Bone marrow (tissue), 2 donors: ENCODE results near the gene RHBDD3.
A peak's percentile ranks its signal among the peaks of the same experiment; 100 is the strongest.

Experiments used
- DNase-seq, 2 donors: peaks; one replicate each; lab custom pipeline; 2025; lab: John Stamatoyannopoulos, UW

Gene RHBDD3

DNA sequence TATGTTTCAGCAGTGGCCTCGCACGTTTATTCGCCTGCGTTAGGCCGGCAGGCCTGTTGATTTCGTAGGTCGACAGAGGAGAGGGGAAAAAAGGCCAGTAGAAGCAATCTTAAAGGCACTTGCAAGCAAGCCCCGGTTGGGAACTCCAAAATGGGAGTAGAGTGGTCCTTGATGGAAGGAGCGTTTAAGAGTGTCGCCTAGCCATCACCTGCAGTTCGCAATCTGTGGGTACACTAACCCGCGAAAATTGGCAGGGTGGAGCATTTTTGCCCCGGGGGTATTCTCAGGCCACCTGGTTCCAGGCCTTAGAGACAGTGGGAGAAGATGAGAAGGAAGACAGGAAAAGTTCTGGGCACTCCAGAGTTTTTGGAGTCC, 1.4 kb upstream of the RHBDD3 start:
- no peak for DNase-seq

DNA sequence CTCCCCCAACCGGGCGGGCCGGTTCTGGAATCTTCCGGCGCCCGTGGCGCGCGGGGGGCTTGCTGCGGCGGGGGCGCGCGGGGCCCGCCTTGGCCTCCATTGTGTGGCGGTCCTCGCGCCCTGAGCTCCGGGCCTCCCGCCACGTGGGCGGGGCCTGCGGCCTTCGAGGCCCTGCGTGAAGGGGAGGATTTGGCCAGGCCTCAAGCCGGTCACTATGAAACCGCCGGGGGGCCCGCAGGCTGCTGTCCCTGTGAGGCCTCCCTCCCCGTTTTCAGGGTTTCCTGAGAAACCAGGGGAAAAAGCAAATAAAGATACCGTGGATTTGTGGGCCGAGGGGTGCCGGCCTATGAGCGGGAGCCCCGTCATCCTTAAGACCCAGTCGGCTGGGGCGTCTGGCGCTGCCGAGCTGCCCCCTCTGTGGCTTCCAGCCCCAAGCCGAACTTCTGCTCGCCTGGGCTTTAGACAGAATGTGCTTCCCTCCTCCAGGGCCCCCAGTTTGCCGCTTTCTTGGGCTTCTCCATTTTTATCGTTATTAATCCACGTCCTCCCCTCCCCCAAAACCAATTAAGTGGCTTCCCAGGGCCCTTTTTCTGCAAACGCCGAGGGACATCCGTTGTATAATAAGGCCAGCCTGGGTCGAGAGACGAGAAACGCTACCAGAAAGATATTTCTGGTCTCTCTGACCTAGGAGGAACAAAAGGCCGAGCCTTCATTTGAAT, 889 bp upstream of the RHBDD3 start:
- DNase-seq = peak in 1 of 2 donors; percentile 36

DNA sequence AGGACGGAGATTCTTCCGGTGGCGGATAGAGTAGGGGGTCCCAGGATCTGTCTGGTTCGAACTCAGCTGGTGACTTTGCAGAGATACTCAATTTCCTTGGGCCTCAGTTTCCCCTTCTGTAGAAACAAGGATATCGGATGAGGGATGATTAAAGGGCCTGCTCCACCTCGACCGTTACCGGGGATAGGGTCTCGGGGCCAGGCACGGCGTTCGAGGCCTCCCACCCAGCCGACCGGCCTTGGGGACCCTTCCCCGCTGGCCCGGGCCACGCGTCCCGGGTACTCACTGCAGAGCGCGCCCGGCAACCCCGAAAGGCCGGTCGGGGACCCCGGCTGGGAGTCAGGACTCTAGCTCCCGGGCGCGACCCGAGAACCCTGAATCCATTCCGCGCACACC, 321 bp downstream of the RHBDD3 start:
- no peak for DNase-seq

DNA sequence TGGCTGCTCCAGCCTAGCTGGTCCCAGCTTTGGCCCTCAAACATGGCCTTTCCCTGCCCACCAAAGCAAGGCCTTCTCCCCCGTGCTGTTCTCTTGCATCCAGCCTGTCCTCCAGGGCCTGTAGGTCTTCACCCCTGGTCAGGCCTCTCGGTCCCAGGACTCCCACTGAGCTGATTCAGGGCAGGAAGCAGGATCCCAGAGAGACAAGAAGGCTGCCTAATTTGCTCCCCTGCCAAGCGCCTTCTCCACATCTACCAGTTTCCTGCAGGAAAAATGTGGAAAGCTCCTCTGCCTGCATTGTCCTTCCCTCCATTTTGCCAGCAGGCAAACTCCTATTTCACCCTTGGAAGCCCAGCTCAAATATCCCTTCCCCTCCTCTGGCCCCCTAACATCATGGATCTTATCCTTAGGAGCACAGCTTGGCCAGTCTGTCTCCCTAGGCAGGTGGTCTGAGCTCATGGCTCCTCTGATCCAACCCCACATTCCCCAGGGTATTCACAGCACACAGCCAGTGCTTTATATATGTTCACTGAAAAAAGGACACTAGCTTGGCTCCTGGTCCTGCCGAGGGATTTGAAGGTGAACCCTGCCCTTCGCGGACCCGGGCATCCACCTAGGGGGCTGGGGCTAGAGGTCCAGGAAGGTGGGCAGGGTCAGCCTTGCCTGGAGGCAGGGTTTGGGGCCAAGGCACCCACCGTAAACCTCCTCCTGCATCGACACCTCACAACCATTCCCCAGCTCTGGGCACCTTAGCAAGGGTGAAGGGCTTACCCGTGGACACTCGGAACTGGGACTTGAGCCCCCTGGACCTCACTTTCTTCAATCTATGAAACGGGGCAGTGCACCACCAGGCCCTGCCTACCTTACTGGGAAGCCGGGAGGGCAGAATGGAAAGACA, 968 bp downstream of the RHBDD3 start:
- no peak for DNase-seq

DNA sequence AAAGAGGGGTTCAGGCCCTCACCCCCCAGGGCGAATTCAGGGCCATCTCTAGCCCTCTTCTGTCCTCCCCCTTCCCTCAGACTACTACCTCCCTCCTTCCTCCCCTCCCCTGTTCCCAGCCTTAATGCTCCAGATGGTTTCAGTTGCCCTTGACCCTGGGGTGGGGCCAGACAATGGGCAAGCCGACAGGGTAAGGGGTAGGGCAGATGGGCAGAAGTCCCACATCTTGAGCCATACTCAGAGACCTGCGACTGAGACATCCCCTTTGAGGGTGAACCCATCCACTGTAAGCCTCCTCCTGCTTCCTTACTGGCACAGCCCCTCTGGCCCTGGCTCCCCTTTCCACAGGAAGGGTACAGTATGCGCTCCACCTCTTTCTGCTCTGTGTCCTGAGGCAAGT, 1.9 kb downstream of the RHBDD3 start:
- DNase-seq = no peak

DNA sequence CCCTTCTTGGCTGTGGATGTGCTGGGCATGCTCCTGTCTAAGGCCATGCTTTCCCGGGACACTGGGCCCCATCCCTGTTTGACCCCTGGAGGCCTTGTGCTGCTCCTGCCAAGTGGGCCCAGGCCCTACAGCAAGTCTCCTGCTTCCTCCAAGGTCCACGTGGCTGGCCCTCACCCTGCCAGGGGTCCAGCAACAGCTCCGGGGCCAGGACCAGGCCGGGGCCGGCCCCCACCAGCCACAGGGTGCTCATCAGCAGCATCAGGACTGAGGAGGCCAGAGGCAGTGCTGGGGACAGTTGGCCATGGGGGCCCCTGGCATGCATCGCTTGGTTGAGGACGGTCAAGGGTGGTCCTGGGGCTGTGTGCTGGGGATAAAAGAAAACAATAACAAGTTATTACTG, 2.5 kb downstream of the RHBDD3 start:
- DNase-seq = no peak

DNA sequence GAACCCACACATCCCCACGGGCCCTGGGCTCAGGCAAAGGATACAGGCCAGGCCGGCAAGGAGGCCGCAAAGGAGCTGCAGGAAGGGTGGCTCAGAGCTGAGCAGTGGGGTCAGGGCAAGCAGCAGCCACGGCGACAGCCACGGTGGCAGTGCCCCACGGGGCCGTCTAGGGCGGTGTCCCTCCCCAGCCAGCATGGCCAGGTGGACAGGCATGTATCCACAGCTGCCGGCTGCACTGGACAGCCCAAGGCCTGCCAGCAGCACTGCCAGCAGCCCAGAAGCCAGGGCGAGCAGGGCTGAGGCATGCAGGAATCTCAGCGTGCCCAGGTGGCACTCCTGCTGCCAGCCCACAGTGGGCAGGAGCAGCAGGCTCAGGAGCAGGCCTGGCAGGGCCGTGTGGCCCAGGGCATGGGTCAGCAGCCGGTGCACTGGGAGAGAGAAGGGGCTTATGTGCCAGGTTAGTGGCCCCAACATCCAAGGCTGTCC, 3.9 kb downstream of the RHBDD3 start:
- no peak for DNase-seq

DNA sequence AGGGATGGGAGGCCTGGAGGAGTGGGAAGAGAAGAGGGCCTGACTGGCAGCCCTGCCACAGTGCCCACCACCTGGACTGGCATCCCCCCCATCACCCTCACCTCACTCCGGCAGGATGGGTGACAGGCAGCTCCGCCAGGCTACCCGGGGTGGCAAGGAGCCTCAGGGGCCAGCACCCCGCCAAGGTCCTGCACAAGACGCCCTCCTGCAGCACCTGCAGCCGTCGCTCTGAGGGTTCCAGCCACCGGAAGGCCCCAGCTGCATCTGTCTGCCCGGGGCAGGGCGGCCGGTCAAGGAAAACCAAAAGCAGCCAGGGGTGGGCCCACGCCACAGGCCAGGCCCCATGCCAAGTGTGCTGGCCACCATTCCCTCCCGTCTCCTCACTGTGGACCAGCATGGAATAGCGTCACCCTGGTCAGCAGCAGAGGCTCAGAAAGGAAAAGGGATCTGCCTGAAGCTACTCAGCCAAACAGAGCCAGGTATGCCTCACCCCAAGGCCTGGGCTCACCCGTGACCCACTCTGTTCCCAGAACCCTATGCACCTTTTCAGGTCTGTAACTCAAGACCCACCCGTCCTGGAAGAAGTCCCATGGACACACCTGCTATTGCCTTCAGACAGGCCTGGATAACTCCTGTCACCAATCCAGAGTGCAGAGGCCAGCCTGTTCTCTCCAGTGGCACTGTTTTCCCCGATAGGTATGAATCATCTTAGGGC, 7.0 kb downstream of the RHBDD3 start:
- no peak for DNase-seq

DNA sequence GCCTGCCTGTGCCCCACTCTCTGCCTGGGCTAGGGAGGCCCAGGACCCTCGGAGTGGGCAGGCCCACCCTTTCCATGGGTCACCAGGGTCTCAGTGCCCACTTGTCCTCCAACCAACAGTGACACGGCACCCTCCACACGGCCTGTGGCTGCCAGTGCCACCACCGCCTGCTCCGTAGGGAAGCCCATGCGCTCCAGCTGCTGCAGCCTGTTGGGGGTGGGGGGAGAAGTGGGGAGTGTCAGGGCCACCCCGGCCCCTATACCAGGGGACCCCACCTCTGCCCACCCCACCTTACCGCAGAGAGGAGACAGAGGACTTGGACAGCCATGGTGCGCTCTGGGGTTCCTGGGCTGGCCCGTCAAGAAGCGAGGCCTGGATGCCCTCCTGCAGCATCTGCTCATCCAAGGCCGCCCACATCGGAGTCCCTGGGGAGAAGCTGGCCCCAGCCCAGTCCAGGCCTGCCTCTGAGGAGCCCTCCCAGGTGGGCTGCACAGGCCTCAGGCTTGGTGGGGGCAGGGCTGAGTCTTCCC, 7.7 kb downstream of the RHBDD3 start:
- DNase-seq = no peak

DNA sequence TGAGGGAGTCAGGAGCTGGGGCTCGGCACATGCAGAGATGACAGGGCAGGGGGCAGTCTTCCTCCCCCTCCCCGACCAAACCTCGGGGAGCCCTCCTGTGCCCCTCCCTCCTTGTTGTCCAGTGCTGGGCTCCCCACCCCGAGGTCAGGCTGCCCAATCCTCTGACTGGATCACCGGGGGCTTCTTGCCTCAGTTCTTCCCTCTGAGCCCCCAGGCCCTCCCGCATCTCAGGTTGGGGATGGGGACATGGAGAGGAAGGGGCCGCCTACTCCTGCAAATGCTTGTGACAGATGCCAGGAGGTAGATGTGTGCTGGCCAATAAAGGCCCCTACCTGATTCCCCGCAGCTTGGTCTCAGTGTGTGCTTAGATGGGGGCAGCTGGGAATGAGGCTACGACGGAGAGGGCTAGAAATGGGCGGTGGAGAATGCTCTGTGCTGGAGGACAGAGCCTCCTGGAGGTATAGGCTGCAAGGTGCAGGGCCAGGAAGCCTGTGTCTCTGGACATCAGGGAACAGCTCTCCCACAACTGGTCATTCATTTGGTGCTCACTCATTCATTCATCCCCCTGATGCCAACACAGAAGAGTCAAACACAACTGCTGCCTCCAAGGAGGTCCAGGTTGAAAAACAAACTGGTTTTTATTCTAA, 8.4 kb downstream of the RHBDD3 start:
- no peak for DNase-seq

DNA sequence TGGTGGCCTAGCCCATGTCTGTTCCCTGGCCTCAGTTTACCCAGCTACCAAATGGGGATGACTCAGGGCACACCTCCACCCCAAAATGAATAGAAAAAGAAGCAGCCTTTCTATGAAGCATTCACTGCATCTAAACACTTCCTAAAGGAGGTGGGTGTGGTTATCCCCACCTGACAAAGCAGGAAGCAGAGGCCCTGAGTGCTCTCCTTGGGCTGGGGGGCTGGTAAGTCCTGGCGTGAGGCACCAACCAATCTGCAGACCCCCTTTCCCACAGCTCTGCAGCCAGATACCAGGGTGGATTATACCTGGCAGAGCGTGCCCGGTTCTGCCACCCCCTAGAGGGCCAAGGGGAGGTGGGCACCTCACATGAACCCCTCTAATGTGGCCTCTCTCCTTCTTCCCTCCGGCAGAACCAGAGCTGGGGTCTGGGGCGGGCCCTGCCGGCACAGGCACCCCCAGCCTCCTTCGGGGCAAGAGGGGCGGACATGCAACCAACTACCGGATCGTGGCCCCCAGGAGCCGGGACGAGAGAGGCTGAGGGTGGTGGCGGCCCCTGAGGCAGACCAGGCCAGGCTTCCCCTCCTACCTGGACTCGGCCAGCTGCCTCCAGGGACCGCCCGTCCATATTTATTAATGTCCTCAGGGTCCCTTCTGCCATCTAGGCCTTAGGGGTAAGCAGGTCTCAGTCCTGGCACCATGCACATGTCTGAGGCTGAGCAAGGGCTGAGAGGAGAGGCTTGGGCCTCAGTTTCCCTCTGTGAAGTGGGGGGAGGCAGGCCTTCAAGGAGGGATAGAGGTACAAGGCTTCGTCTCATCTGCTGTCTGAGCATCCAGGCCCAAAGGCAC, 9.2 kb downstream of the RHBDD3 start:
- no peak for DNase-seq

DNA sequence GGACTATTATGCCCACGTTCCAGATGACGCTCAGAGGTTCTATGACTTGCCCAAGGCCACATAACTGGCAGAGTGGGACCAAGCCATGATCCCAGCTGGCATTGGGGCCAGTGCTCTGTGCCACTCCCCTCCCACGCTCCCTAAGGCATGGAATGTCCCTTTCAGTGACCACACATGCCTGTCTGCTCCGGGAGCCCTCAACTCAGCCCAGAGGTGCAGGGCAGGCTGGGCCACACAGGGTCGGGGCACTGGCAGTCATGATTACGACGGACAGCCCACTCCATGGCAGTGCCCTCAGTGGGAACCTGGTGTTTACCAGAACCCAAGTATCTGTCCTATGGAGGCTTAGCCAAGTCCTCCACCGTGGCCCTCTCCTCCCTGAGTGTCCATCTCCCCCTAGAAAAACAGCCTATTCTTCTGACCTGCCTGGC, 10.0 kb downstream of the RHBDD3 start:
- no peak for DNase-seq

DNA sequence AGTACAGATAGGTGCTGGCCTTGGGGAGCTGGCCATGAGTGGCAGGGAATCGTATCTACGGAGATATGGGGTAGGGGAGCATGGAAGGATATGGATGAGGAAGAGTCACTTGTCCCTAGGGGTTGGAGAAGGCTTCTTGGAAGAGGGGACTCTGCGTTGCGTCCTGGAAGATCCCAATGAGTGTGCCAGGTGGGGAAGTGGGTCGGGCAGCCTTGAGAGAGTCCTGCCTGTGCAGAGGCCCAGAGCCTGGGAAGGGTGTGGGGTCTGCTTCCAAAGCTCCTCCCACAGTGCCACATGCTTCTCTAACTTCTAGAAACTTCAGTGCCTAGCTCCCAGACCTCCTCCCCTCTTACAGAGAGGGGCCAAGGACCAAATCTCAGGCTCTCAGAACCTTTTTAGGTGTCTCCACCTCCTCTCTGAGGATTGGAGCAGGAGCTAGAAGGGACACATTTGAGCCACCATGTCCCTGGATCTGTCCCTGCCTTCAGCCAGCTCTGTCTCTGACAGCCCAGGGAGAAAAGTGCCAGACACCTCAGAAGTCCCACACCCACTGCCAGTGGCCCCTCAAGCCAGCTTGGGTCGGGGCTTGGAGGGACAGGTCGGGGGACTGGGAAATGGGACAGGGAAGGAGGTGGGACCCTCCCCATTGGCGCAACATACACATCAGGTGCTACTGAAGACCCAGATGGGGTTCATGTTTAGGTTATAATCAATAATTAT, 11.0 kb downstream of the RHBDD3 start:
- no peak for DNase-seq

DNA sequence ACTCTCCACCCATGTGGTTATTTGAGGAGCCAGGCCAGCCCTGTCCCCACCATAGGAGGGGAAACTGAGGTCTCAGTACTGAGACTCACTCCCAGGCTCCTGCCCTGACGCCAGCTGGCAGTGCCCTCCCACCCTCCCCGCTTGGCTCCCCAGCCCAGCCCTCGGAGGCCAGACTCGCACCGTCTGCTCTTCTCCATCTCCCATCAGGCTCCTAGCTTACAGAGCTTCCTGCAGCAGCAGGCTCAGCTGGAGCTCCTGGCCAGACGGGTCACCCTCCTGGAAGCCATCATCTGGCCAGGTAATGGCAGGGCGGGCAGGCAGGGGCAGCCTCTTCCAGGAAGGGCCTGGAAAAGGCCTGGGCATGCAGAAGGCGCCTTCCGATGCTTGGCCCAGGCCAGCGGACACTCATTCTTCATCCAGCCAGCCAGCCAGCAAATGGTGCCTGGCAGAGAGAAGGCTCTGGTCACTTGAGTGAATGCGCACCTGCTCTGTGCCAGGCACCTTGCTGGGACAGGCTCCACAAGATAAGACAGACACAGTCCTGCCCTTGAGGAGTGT, 12.6 kb downstream of the RHBDD3 start:
- DNase-seq = no peak

DNA sequence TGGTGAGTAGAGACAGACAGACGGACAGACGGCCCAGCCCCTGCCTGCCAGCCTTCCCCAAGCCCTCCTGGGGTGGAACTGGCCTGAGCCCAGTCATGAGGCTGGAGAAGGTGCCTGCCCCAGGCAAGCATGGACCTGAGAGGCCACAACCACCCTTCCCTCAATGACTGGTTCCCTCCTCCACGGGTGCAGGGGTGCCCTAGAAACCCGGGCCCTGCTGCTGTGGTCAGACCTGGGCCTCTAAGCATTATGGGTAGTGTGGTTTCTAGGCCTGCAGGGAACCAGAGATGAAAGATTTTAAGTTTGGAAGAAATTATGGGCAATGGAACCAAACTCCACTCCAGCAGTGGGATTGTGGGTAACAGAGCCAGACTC, 13.5 kb downstream of the RHBDD3 start:
- DNase-seq = no peak

DNA sequence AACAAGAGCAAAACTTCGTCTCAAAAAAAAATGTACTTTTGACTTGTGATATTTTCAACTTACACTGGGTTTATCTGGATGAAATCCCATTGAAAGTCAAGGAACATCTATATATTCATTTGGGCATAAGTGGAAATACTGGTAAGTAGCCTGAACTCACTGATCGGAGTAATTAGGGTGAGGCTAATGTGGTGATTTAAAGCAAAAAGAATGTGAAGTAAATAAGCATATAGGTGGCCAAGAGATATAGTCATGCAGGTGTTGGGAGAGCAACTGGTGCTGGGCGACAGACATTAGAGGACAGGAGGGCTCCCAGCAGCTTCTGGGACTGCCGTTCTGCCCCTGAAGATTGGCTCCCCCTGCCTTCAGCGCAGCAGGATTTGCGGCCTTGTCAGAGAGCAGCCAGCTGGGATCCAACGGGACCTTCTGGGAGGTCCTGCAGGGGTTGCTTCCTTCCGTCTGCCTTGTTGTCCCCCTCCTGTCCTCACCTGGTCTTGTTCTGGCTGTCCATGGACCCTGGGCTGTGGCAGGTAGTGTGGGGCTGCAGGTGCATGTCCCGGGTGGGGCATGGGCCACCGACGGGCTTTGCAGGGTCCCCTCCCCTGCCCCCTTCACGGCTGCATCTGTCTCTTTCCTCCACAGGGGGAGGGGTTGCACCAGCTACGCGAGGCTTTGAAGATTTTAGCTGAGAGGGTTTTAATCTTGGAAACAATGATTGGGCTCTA, 14.1 kb downstream of the RHBDD3 start:
- DNase-seq = no peak

DNA sequence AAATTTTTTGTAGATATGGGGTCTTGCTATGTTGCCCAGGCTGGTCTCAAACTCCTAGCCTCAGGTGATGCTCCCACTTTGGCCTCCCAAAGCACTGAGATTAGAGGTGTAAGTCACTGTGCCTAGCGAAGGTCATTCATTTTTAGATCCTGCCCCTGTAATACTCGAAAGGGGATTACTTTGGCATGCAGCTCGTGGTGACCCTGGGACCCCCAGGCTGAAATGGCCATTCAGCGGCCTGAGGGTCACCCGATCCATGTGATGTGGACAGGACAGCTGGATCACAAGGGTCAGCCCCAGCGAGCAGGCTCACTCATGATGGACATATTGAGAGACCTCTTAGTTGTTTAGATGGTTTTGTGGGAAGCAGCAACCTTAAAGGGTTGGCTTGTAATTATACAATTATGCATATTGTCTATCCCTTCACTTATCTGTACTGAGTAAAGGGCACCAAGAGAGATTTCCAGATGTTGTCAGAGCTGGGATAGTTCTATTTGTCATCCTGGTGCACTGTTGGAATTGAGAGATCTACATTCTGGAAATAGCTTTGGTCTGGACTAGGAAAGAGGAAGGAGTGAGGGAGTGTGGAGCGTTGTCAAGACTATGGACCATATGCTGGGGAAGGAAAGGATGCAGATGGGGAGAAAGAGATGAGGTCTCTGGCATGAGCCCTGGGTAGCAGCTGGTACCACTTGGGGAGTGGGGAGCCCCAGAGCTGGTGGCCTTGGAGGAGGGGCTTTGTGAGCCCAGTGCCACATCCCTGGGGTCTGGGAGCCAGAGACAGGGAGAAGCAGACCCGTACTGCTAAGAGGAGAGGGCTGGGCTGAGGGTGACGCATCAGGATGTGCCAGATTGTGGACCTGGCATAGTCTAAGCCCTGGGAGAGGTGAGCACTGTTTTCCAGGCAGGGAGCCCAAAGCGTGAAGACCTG, 15.5 kb downstream of the RHBDD3 start:
- DNase-seq = no peak

DNA sequence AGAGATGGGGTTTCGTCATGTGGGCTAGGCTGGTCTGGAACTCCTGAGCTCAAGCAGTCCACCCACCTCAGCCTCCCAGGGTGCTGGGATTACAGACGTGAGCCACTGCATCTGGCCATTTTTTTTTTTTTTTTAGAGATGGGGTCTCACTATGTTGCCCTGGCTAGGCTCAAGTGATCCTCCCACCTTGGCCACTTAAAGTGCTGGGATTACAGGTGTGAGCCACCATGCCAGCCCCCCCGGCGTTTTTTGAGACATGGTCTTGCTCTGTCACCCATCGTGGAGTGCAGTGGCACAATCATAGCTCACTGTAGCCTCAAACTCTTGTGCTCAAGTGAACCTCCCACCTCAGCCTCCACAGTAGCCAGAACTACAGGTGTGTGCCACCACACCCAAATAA, 16.5 kb downstream of the RHBDD3 start:
- no peak for DNase-seq
